SU-DHL-6 (cell line): ENCODE results near the gene ADORA3.

Experiments used
- CTCF ChIP-seq: fragments of 200-600 bp; sonication (generic); IDR thresholded peaks from one replicate; pipeline ENCODE4 v1.5.1; 2017; ENCODE audit warnings: antibody characterized with exemption, mild to moderate bottlenecking, low read length, moderate library complexity; ENCODE audit not compliant: insufficient read depth, poor library complexity, severe bottlenecking
- EZH2phosphoT487 ChIP-seq: fragments of 200-600 bp; sonication (generic), shearing (Covaris generic); conservative IDR thresholded peaks from 2 replicates; pipeline ENCODE4 v1.6.1; 2018; ENCODE audit warnings: mild to moderate bottlenecking, antibody characterized with exemption, low read length, moderate library complexity, mixed read lengths

- no peak for TF ChIP-seq CTCF
- TF ChIP-seq EZH2phosphoT487, result no peak
Observed at GRCh38 chr1:111552587-111552986, 49.2 kb upstream of the ADORA3 start.
